Activated CD4-positive, alpha-beta T cell treated with anti-CD3 and anti-CD28 coated beads, Interleukin-2, amount 10 ng/mL, durations not matched to agents 7 days and 5 days (primary cell): Measurements from ENCODE around the gene CLSTN2. TPM values are rescaled to one million over a fixed set of nuclear protein-coding genes. Genes with fewer than 3 reads are reported as not detected.

Experiments
- CTCF ChIA-PET: fragments of 350-600 bp; sonication (Branson Sonifier 250); formaldehyde crosslinking; loops from one replicate; lab custom pipeline; 2021; ENCODE audit warnings: antibody characterized with exemption; lab: Charles Lee
- POLR2A ChIA-PET: fragments of 350-600 bp; sonication (Branson Sonifier 250); formaldehyde crosslinking; loops from one replicate; lab custom pipeline; 2021; ENCODE audit warnings: antibody characterized with exemption; lab: Charles Lee
- DNase-seq: peaks from one replicate; pipeline ENCODE4 v3.0.0-alpha.2; 2020
- H3K27ac Mint-ChIP-seq: one replicate; pipeline ENCODE4 v1.8.0; 2021; ENCODE audit warnings: mild to moderate bottlenecking, moderate library complexity, mixed read lengths
- H3K27me3 Mint-ChIP-seq: one replicate; pipeline ENCODE4 v1.8.0; 2021; ENCODE audit warnings: mixed read lengths
- H3K36me3 Mint-ChIP-seq: one replicate; pipeline ENCODE4 v1.8.0; 2021; ENCODE audit warnings: low read depth, mixed read lengths
- H3K4me1 Mint-ChIP-seq: one replicate; pipeline ENCODE4 v1.8.0; 2021; ENCODE audit warnings: mixed read lengths
- H3K4me3 Mint-ChIP-seq: one replicate; pipeline ENCODE4 v1.8.0; 2021; ENCODE audit warnings: mild to moderate bottlenecking, moderate library complexity, mixed read lengths
- H3K9me3 Mint-ChIP-seq: one replicate; pipeline ENCODE4 v1.8.0; 2021; ENCODE audit warnings: mixed read lengths
- total RNA-seq, 2 experiments: library from RNA; stranded (reverse); gene quantifications; one replicate each; pipeline ENCODE4 v1.2.3, GENCODE V29; 2021

CLSTN2 gene
- total RNA-seq, 2 experiments from 2014 or later, result not detected

- CTCF ChIA-PET, result no interaction called here
- Mint-ChIP-seq H3K27ac (no peak overlapping the region), H3K4me3 (no peak overlapping the region), H3K36me3 (no peaks in the 10 kb centered on the region), H3K4me1 (no peaks in the 10 kb centered on the region), H3K27me3 (no peaks in the 10 kb centered on the region), H3K9me3 (no peaks in the 10 kb centered on the region)
- no peak for DNase-seq
- POLR2A ChIA-PET, result no interaction called here
These were observed 83.6 kb downstream of the CLSTN2 start for GRCh38 chr3:140018556-140018955.

GRCh38 chr3:140019946-140020345 lies 85.0 kb downstream of the CLSTN2 start:
- H3K4me1 Mint-ChIP-seq, result no peaks in the 10 kb centered on the region
- no peak for DNase-seq
- no peaks in the 10 kb centered on the region for H3K36me3 Mint-ChIP-seq
- ChIA-PET POLR2A (no interaction called here), CTCF (no interaction called here)
- H3K27ac Mint-ChIP-seq, result no peak overlapping the region
- no peak overlapping the region for H3K4me3 Mint-ChIP-seq
- H3K27me3 Mint-ChIP-seq, result no peaks in the 10 kb centered on the region
- H3K9me3 Mint-ChIP-seq, result no peaks in the 10 kb centered on the region

GRCh38 chr3:140020541-140020940 lies 85.6 kb downstream of the CLSTN2 start:
- no peaks in the 10 kb centered on the region for H3K9me3 Mint-ChIP-seq
- no peak overlapping the region for H3K4me3 Mint-ChIP-seq
- no peak for DNase-seq
- H3K36me3 Mint-ChIP-seq, result no peaks in the 10 kb centered on the region
- H3K27ac Mint-ChIP-seq, result no peak overlapping the region
- POLR2A ChIA-PET, result no interaction called here
- CTCF ChIA-PET, result no interaction called here
- H3K27me3 Mint-ChIP-seq, result no peaks in the 10 kb centered on the region
- no peaks in the 10 kb centered on the region for H3K4me1 Mint-ChIP-seq

GRCh38 chr3:140021269-140021668 lies 86.3 kb downstream of the CLSTN2 start:
- H3K4me3 Mint-ChIP-seq, result no peak overlapping the region
- H3K9me3 Mint-ChIP-seq, result no peaks in the 10 kb centered on the region
- no peaks in the 10 kb centered on the region for H3K27me3 Mint-ChIP-seq
- no peaks in the 10 kb centered on the region for H3K4me1 Mint-ChIP-seq
- DNase-seq, result no peak
- H3K36me3 Mint-ChIP-seq, result no peaks in the 10 kb centered on the region
- CTCF ChIA-PET, result no interaction called here
- POLR2A ChIA-PET, result no interaction called here
- no peak overlapping the region for H3K27ac Mint-ChIP-seq

GRCh38 chr3:140022066-140022770 lies 87.2 kb downstream of the CLSTN2 start:
- no peak for DNase-seq
- ChIA-PET CTCF (no interaction called here), POLR2A (no interaction called here)
- no peaks in the 10 kb centered on the region for H3K4me1 Mint-ChIP-seq
- no peak overlapping the region for H3K4me3 Mint-ChIP-seq
- H3K27ac Mint-ChIP-seq, result no peak overlapping the region
- no peaks in the 10 kb centered on the region for H3K9me3 Mint-ChIP-seq
- peaks cover 2% of the 10 kb centered on the region for H3K27me3 Mint-ChIP-seq
- H3K36me3 Mint-ChIP-seq, result no peaks in the 10 kb centered on the region

- H3K4me1 Mint-ChIP-seq, result no peaks in the 10 kb centered on the region
- peaks cover 2% of the 10 kb centered on the region for H3K27me3 Mint-ChIP-seq
- H3K27ac Mint-ChIP-seq, result no peak overlapping the region
- DNase-seq, result no peak
- CTCF ChIA-PET, result interaction anchor here (0.6 kb wide), 1 partner anchor 91 kb away, joined by 3 read pairs; no protein-coding TSS in a partner anchor
- POLR2A ChIA-PET, result no interaction called here
- no peaks in the 10 kb centered on the region for H3K36me3 Mint-ChIP-seq
- no peak overlapping the region for H3K4me3 Mint-ChIP-seq
- H3K9me3 Mint-ChIP-seq, result no peaks in the 10 kb centered on the region
These were observed 88.9 kb downstream of the CLSTN2 start for GRCh38 chr3:140023616-140024530.

GRCh38 chr3:140031170-140031569 lies 96.2 kb downstream of the CLSTN2 start:
- no peaks in the 10 kb centered on the region for H3K36me3 Mint-ChIP-seq
- CTCF ChIA-PET, result no interaction called here
- no peak overlapping the region for H3K4me3 Mint-ChIP-seq
- H3K9me3 Mint-ChIP-seq, result no peaks in the 10 kb centered on the region
- H3K27ac Mint-ChIP-seq, result no peak overlapping the region
- DNase-seq, result no peak
- POLR2A ChIA-PET, result no interaction called here
- no peaks in the 10 kb centered on the region for H3K4me1 Mint-ChIP-seq
- peaks cover 6% of the 10 kb centered on the region for H3K27me3 Mint-ChIP-seq

GRCh38 chr3:140034058-140034457 lies 99.1 kb downstream of the CLSTN2 start:
- CTCF ChIA-PET, result no interaction called here
- Mint-ChIP-seq H3K27me3 (peaks cover 7% of the 10 kb centered on the region), H3K36me3 (no peaks in the 10 kb centered on the region), H3K4me3 (no peak overlapping the region), H3K4me1 (no peaks in the 10 kb centered on the region), H3K27ac (no peak overlapping the region), H3K9me3 (no peaks in the 10 kb centered on the region)
- no peak for DNase-seq
- POLR2A ChIA-PET, result no interaction called here

- H3K36me3 Mint-ChIP-seq, result no peaks in the 10 kb centered on the region
- DNase-seq, result no peak
- no peaks in the 10 kb centered on the region for H3K4me1 Mint-ChIP-seq
- no peak overlapping the region for H3K4me3 Mint-ChIP-seq
- POLR2A ChIA-PET, result no interaction called here
- H3K9me3 Mint-ChIP-seq, result no peaks in the 10 kb centered on the region
- CTCF ChIA-PET, result no interaction called here
- H3K27ac Mint-ChIP-seq, result no peak overlapping the region
- peaks cover 7% of the 10 kb centered on the region for H3K27me3 Mint-ChIP-seq
These were observed 100.9 kb downstream of the CLSTN2 start for GRCh38 chr3:140035871-140036270.

- Mint-ChIP-seq H3K36me3 (no peaks in the 10 kb centered on the region), H3K9me3 (no peaks in the 10 kb centered on the region), H3K4me1 (no peaks in the 10 kb centered on the region), H3K27me3 (no peaks in the 10 kb centered on the region), H3K27ac (no peak overlapping the region), H3K4me3 (no peak overlapping the region)
- ChIA-PET CTCF (no interaction called here), POLR2A (no interaction called here)
- DNase-seq, result no peak
These were observed 115.4 kb downstream of the CLSTN2 start for GRCh38 chr3:140050396-140050795.

- H3K36me3 Mint-ChIP-seq, result no peaks in the 10 kb centered on the region
- H3K9me3 Mint-ChIP-seq, result no peaks in the 10 kb centered on the region
- H3K4me3 Mint-ChIP-seq, result no peak overlapping the region
- H3K27me3 Mint-ChIP-seq, result no peaks in the 10 kb centered on the region
- H3K27ac Mint-ChIP-seq, result no peak overlapping the region
- no peaks in the 10 kb centered on the region for H3K4me1 Mint-ChIP-seq
- DNase-seq, result no peak
- CTCF ChIA-PET, result no interaction called here
- POLR2A ChIA-PET, result no interaction called here
These were observed 116.3 kb downstream of the CLSTN2 start for GRCh38 chr3:140051019-140051957.

GRCh38 chr3:140052771-140053702 lies 118.1 kb downstream of the CLSTN2 start:
- Mint-ChIP-seq H3K4me1 (no peaks in the 10 kb centered on the region), H3K27me3 (no peaks in the 10 kb centered on the region), H3K36me3 (no peaks in the 10 kb centered on the region), H3K9me3 (no peaks in the 10 kb centered on the region), H3K27ac (no peak overlapping the region), H3K4me3 (no peak overlapping the region)
- POLR2A ChIA-PET, result no interaction called here
- CTCF ChIA-PET, result no interaction called here
- no peak for DNase-seq
